ENCODE measurements around the gene LSM7.

DNA sequence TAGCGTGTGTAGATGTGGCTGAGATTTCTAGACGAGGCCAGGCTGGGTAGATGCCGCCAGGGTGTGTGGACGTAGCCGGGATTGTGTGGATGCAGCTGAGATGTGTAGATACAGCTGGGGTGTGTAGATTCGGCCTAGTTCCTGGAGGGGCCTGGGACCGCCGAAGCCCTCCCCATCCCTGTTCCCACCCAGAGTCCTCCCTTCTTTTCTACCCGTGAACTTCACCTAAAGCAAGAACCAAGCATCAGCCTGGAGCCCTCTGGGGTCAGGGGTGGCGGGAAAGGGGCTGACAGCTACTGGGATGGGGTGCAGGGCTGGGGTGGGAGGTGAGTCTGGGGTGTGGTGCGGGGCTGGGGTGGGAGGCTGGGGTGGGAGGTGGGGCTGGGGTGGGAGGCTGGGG lies 32.4 kb upstream of the LSM7 start:
- no peak for TF ChIP-seq POLR2A (IDR thresholded peaks at IDR 0.05; ENCODE audit: low read depth)
- no peak for TF ChIP-seq POLR2AphosphoS5 (IDR thresholded peaks at IDR 0.05)
- TF ChIP-seq, protein P1, sequence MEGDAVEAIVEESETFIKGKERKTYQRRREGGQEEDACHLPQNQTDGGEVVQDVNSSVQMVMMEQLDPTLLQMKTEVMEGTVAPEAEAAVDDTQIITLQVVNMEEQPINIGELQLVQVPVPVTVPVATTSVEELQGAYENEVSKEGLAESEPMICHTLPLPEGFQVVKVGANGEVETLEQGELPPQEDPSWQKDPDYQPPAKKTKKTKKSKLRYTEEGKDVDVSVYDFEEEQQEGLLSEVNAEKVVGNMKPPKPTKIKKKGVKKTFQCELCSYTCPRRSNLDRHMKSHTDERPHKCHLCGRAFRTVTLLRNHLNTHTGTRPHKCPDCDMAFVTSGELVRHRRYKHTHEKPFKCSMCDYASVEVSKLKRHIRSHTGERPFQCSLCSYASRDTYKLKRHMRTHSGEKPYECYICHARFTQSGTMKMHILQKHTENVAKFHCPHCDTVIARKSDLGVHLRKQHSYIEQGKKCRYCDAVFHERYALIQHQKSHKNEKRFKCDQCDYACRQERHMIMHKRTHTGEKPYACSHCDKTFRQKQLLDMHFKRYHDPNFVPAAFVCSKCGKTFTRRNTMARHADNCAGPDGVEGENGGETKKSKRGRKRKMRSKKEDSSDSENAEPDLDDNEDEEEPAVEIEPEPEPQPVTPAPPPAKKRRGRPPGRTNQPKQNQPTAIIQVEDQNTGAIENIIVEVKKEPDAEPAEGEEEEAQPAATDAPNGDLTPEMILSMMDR (IDR thresholded peaks at IDR 0.05) = no peak
- no peak for TF ChIP-seq EP300 (IDR thresholded peaks at IDR 0.05)

All from esophagus muscularis mucosa (tissue), 4 donors.